Activated T-cell treated with anti-CD3 and anti-CD28 coated beads, Interleukin-2, amount 50 U/mL, for 24 hours (primary cell): ENCODE results near the gene HOXC6.

Experiments used
- DNase-seq: peaks from one replicate; pipeline ENCODE4 v3.0.0-alpha.2; 2020
- H3K27ac Mint-ChIP-seq: 2 replicates; pipeline ENCODE4 v1.8.0; 2020; ENCODE audit warnings: mild to moderate bottlenecking, mixed read lengths
- H3K27me3 Mint-ChIP-seq: 2 replicates; pipeline ENCODE4 v1.8.0; 2020; ENCODE audit warnings: mixed read lengths
- H3K36me3 Mint-ChIP-seq: 2 replicates; pipeline ENCODE4 v1.8.0; 2020; ENCODE audit warnings: low read depth, mixed read lengths
- H3K4me1 Mint-ChIP-seq: 2 replicates; pipeline ENCODE4 v1.8.0; 2020; ENCODE audit warnings: low read depth, mixed read lengths
- H3K4me3 Mint-ChIP-seq: 2 replicates; pipeline ENCODE4 v1.8.0; 2020; ENCODE audit warnings: mild to moderate bottlenecking, moderate library complexity, mixed read lengths
- H3K9me3 Mint-ChIP-seq: 2 replicates; pipeline ENCODE4 v1.8.0; 2020; ENCODE audit warnings: mixed read lengths

HOXC6 gene

DNA sequence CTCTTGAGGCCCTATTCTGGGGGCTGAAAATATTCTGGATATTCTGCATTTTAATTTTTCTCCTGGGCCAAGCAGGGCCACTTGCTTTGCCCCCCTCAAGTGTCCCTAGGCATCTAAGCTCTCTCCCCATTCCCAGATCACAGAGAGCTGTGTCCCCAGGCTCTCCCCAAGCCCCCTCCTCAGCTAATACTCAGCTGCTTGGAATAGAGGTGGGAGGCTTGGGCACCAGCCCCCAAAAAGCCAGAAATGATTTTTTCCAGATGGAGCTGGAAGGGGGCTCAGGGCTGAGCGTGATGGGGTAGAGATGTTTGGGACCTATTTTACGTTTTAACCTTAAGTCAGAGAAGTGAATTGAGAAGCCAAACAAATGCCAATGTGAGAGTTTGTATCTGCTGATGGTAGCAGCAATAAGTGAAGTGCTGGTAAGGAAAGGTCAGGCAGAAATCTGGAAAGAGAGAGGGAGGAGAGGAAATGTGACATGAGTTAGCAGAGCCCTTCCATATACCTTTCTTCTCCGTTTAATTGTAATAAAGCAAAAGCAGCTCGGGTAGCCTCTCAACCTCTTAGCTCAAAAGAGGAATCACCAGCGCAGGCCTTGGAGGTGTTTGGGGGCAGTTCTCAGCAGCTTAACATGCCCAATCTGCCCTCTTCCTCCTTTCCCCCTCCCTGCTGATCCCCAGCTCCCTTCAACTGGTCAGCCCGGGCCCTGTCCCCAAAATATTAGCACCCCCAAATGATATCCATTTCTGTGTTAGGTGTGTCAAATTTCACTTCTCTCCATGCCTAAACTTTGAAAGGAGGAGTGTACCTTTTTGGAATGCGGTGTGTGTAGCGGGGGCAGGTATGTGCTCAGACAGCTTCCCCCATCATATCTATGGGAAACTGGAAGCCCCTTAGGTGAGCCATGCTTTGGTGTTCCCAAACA, 5.0 kb upstream of the HOXC6 start:
- H3K27ac Mint-ChIP-seq = no peak overlapping the region
- peaks cover 93% of the 10 kb centered on the region for H3K27me3 Mint-ChIP-seq
- H3K4me1 Mint-ChIP-seq = peaks cover 9% of the 10 kb centered on the region
- H3K9me3 Mint-ChIP-seq = no peaks in the 10 kb centered on the region
- DNase-seq = no peak
- no peaks in the 10 kb centered on the region for H3K36me3 Mint-ChIP-seq
- no peak overlapping the region for H3K4me3 Mint-ChIP-seq

DNA sequence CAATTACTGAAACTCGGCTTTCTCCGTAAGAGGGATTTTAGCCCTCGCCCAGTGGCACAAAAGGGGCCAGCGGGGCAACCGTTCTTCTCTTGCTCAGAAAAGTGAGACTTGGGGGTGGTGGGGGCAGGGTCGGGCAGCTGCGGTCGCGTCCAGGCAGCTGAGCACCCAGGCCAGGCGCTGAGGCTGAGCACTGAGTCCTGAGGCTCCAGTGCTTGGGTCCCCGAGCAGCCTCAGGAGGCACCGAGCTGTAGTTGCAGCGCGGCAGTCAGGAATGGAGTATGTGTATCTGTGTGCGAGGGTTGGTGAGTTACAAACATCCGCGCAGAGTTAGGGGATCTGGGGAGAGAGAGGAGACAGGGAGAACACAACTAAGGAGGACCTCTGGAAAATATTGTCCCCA, 4.1 kb upstream of the HOXC6 start:
- no peak overlapping the region for H3K4me3 Mint-ChIP-seq
- no peaks in the 10 kb centered on the region for H3K36me3 Mint-ChIP-seq
- no peak for DNase-seq
- H3K9me3 Mint-ChIP-seq = no peaks in the 10 kb centered on the region
- no peak overlapping the region for H3K27ac Mint-ChIP-seq
- H3K27me3 Mint-ChIP-seq = peaks cover 96% of the 10 kb centered on the region
- H3K4me1 Mint-ChIP-seq = peaks cover 10% of the 10 kb centered on the region

- Mint-ChIP-seq H3K27me3 (peaks cover 96% of the 10 kb centered on the region), H3K27ac (no peak overlapping the region), H3K4me1 (peaks cover 15% of the 10 kb centered on the region), H3K36me3 (no peaks in the 10 kb centered on the region), H3K4me3 (no peak overlapping the region), H3K9me3 (no peaks in the 10 kb centered on the region)
- no peak for DNase-seq
These were observed 3.5 kb upstream of the HOXC6 start for GRCh38 chr12:54024581-54025305.

DNA sequence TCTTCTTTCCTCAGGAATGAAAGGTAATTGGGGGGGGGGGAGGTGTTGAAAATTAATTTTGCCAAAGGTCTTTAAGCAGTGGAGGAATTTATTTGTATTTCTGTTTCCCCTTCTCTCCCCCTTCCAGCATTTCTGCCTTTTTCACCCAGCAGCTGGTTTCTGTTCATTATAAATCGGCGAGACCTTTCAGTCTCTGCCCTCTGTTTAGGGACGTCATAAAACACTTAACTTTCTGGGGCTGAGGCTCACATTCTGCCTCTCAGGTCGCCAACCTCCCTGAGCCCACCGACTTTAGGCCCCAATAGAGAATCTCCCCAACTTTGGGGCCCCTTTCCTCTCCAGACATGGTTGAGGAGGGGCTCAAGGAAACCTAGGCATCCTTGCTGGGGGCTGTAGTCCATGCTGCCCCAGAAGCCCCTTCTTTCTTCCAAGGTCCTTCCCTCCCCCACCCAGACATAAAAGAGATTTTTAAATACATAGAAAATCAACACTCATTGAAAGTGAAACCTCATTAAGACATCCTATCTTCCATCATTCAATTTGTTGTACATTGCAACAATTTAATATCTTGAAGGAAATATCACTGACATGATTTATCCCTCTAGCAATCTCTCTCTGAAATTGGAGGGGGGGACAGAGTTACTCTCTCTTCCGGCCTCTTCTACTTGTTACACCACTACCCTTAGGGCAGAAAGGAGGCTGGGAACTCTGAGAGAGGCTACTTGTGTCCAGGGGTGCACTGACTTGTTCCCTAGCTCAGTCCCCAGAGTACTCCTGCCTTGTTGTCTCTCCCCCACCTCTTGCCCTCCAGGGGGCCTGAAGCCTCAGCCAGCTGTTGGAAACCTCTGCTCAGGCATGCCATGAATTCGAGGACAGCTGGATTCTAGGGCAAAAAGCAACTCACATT, 2.5 kb upstream of the HOXC6 start:
- Mint-ChIP-seq H3K36me3 (no peaks in the 10 kb centered on the region), H3K27ac (no peak overlapping the region), H3K4me1 (peaks cover 18% of the 10 kb centered on the region), H3K9me3 (no peaks in the 10 kb centered on the region), H3K27me3 (peaks cover 93% of the 10 kb centered on the region), H3K4me3 (no peak overlapping the region)
- no peak for DNase-seq

DNA sequence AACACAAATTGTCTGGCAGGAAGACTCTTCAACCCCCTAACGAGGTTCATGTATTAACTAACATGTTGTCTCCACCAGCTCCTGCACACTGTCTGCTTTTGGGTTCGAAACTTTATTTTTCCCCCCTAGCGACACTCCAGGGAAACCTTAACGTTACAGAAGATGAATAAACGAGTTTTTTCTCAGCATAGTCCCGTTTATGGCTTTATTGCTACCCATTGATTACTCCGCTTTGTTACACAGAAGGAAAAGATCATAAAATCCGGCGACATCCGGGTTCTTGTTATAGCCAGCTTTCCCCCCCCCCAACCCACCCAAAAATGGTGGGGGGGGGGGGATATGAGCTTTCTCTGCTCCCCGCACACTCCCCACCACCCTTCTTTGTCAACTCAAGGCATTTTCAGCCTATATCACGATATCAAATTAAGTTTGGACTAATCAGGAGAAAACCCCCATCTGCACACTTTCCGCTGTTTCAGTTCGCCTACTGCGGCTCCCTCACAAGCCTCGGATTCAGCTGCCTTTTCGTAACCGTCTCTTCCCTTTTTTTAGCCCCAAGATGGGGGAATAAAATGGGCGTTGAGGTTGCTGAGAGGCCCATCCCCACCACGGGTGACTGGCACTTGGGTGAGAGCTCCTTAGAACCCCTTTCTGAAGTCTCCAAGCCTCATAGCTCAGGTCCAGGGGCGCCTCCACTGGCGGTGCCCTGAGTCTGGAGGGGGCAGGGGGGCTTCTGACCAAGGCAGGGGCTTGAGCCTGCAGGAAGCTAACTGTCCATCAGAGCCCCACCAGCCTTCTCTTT, 1.4 kb upstream of the HOXC6 start:
- Mint-ChIP-seq H3K4me3 (no peak overlapping the region), H3K4me1 (peaks cover 18% of the 10 kb centered on the region), H3K27me3 (peaks cover 93% of the 10 kb centered on the region), H3K9me3 (no peaks in the 10 kb centered on the region), H3K27ac (no peak overlapping the region), H3K36me3 (no peaks in the 10 kb centered on the region)
- DNase-seq = no peak

- no peak for DNase-seq
- Mint-ChIP-seq H3K36me3 (no peaks in the 10 kb centered on the region), H3K27ac (no peak overlapping the region), H3K4me1 (peaks cover 18% of the 10 kb centered on the region), H3K27me3 (peaks cover 93% of the 10 kb centered on the region), H3K9me3 (no peaks in the 10 kb centered on the region), H3K4me3 (no peak overlapping the region)
These were observed 826 bp upstream of the HOXC6 start for GRCh38 chr12:54027442-54027786.

GRCh38 chr12:54029529-54030441, 1.5 kb downstream of the HOXC6 start:
- H3K4me1 Mint-ChIP-seq = peaks cover 31% of the 10 kb centered on the region
- H3K36me3 Mint-ChIP-seq = no peaks in the 10 kb centered on the region
- DNase-seq = no peak
- no peak overlapping the region for H3K4me3 Mint-ChIP-seq
- no peak overlapping the region for H3K27ac Mint-ChIP-seq
- H3K27me3 Mint-ChIP-seq = peaks cover 89% of the 10 kb centered on the region
- peaks cover 4% of the 10 kb centered on the region for H3K9me3 Mint-ChIP-seq

DNA sequence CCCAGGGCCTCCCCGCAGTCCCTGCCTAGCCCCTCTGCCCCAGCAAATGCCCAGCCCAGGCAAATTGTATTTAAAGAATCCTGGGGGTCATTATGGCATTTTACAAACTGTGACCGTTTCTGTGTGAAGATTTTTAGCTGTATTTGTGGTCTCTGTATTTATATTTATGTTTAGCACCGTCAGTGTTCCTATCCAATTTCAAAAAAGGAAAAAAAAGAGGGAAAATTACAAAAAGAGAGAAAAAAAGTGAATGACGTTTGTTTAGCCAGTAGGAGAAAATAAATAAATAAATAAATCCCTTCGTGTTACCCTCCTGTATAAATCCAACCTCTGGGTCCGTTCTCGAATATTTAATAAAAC, 2.2 kb downstream of the HOXC6 start:
- H3K27ac Mint-ChIP-seq = no peak overlapping the region
- H3K36me3 Mint-ChIP-seq = no peaks in the 10 kb centered on the region

DNA sequence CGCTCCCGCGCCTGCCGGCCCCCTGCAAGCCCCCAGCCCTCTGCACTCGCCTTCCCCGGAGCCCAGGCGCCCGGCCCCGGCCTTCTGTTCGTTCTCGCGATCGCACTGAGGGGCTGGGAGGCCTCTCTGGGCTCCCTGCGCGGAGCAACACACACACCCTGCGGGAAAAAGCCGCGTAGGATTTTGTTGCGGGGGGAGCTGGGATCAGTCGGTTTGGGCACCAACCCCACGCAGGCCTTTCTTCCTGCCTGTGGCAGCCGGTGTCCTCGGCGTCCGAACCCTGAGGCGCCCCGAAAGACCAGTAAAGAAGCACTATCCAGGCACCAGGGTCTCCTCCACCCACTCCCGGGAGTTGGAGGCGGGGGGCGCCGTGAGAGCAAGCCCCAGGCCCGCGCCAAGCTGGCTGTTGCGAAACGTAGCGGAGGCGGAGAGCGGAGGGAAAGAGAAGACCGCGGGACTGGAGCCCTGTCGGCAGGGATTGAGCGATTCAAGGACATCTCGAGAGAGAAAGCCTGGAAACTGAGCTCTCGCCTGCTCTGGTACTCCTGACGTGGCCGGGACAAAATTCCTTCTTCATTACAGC, 2.7 kb downstream of the HOXC6 start:
- no peak for DNase-seq
- H3K9me3 Mint-ChIP-seq = peaks cover 4% of the 10 kb centered on the region
- no peak overlapping the region for H3K4me3 Mint-ChIP-seq
- no peaks in the 10 kb centered on the region for H3K36me3 Mint-ChIP-seq
- H3K27me3 Mint-ChIP-seq = peaks cover 91% of the 10 kb centered on the region
- peaks cover 33% of the 10 kb centered on the region for H3K4me1 Mint-ChIP-seq
- no peak overlapping the region for H3K27ac Mint-ChIP-seq

More for the DNA sequence above, 2.2 kb downstream of the HOXC6 start:
- Mint-ChIP-seq H3K9me3 (peaks cover 4% of the 10 kb centered on the region), H3K27me3 (peaks cover 91% of the 10 kb centered on the region), H3K4me1 (peaks cover 33% of the 10 kb centered on the region), H3K4me3 (no peak overlapping the region)
- DNase-seq = no peak

GRCh38 chr12:54031480-54031879, 3.2 kb downstream of the HOXC6 start:
- peaks cover 92% of the 10 kb centered on the region for H3K27me3 Mint-ChIP-seq
- H3K27ac Mint-ChIP-seq = no peak overlapping the region
- no peaks in the 10 kb centered on the region for H3K36me3 Mint-ChIP-seq
- no peak for DNase-seq
- H3K9me3 Mint-ChIP-seq = peaks cover 4% of the 10 kb centered on the region
- H3K4me1 Mint-ChIP-seq = peaks cover 33% of the 10 kb centered on the region
- H3K4me3 Mint-ChIP-seq = no peak overlapping the region

GRCh38 chr12:54032086-54032619, 3.9 kb downstream of the HOXC6 start:
- H3K9me3 Mint-ChIP-seq = peaks cover 4% of the 10 kb centered on the region
- peaks cover 91% of the 10 kb centered on the region for H3K27me3 Mint-ChIP-seq
- no peaks in the 10 kb centered on the region for H3K36me3 Mint-ChIP-seq
- no peak for DNase-seq
- H3K4me1 Mint-ChIP-seq = peaks cover 28% of the 10 kb centered on the region
- no peak overlapping the region for H3K4me3 Mint-ChIP-seq
- H3K27ac Mint-ChIP-seq = no peak overlapping the region

DNA sequence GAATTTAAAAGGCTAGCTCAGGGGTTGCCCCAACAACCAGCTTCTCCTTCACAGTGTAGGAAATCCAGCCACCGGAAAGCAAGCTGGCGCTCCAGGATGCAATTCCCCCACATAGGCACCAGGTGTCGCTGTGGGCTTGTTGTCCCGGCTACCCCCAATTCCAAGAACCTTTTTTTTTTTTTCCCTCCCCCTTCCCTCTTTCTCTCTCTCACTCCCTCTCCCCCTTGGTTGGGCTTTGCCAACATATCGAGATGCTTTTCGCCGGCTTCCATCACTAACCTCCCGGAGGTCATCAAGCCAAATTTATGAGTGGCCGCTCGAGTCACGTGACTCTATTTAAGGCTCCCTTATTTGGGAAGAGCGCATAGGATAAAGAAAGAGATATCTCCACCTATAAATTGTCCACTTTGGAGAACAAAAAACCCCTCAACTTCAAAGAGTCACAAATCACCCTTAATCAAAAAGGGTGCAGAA, 4.4 kb downstream of the HOXC6 start, which contains the start of gene HOXC5:
Gene HOXC5 (plus strand): TSS at position 424 of the 474 bp plus-strand sequence. CDS start 73 bp downstream, outside the sequence.
- DNase-seq = peak; percentile 75
- Mint-ChIP-seq H3K27me3 (peaks cover 91% of the 10 kb centered on the region), H3K36me3 (no peaks in the 10 kb centered on the region), H3K27ac (peak within 1 kb of the TSS; percentile 37), H3K9me3 (peaks cover 4% of the 10 kb centered on the region), H3K4me1 (peaks cover 28% of the 10 kb centered on the region), H3K4me3 (peak within 1 kb of the TSS; percentile 56)
